SH-SY5Y (cell line): Measurements from ENCODE around the gene DNM3.

Experiments
- GATA2 ChIP-seq: IDR thresholded peaks from 2 replicates; pipeline ENCODE4 v1.6.1; 2011; ENCODE audit warnings: mild to moderate bottlenecking, low read depth, low read length
- GATA3 ChIP-seq: IDR thresholded peaks from 2 replicates; pipeline ENCODE4 v1.6.1; 2011; ENCODE audit warnings: low read depth, mild to moderate bottlenecking, low read length, moderate library complexity

DNM3 gene

GRCh38 chr1:171909711-171910110 is 68.4 kb downstream of the DNM3 start:
- TF ChIP-seq GATA2 (no peak), GATA3 (no peak)

GRCh38 chr1:171910786-171911185 is 69.5 kb downstream of the DNM3 start:
- TF ChIP-seq GATA3 (no peak), GATA2 (no peak)

- no peak for TF ChIP-seq GATA2
- TF ChIP-seq GATA3 = no peak
These were observed 70.2 kb downstream of the DNM3 start for GRCh38 chr1:171911506-171911905.

GRCh38 chr1:171912509-171913175 is 71.3 kb downstream of the DNM3 start:
- TF ChIP-seq GATA3 = no peak
- no peak for TF ChIP-seq GATA2

- TF ChIP-seq GATA3 = no peak
These were observed 72.1 kb downstream of the DNM3 start for GRCh38 chr1:171913385-171913784.

- TF ChIP-seq GATA2 (no peak), GATA3 (no peak)
These were observed 75.0 kb downstream of the DNM3 start for GRCh38 chr1:171916315-171916771.

- TF ChIP-seq GATA3 (no peak), GATA2 (no peak)
These were observed 76.0 kb downstream of the DNM3 start for GRCh38 chr1:171917331-171917730.

GRCh38 chr1:171919891-171920887 is 78.9 kb downstream of the DNM3 start:
- TF ChIP-seq GATA2 = no peak
- TF ChIP-seq GATA3 = no peak

- TF ChIP-seq GATA2 (no peak), GATA3 (no peak)
These were observed 81.7 kb downstream of the DNM3 start for GRCh38 chr1:171922999-171923398.

GRCh38 chr1:171929121-171929520 is 87.8 kb downstream of the DNM3 start:
- TF ChIP-seq GATA2 (no peak), GATA3 (no peak)

GRCh38 chr1:171931752-171932151 is 90.5 kb downstream of the DNM3 start:
- TF ChIP-seq GATA2 (no peak), GATA3 (no peak)

- TF ChIP-seq GATA3 = no peak
- TF ChIP-seq GATA2 = no peak
These were observed 93.4 kb downstream of the DNM3 start for GRCh38 chr1:171934664-171935063.

GRCh38 chr1:171935086-171935485 is 93.8 kb downstream of the DNM3 start:
- TF ChIP-seq GATA2 (no peak), GATA3 (no peak)

- TF ChIP-seq GATA3 (no peak), GATA2 (no peak)
These were observed 94.4 kb downstream of the DNM3 start for GRCh38 chr1:171935664-171936063.

- TF ChIP-seq GATA3 (no peak), GATA2 (no peak)
These were observed 96.6 kb downstream of the DNM3 start for GRCh38 chr1:171937938-171938337.
